Right atrium auricular region (tissue), 2 donors: ENCODE results near the gene NPC1. TPM values are rescaled to one million over a fixed set of nuclear protein-coding genes. Genes with fewer than 3 reads are reported as not detected.

ENCODE experiments used
- DNase-seq: peaks from one replicate; pipeline ENCODE4 v3.0.0-alpha.2; 2019; ENCODE audit warnings: low spot score
- H3K27ac ChIP-seq, 2 donors: fragments of 200-600 bp; sonication (generic); 1 replicate in 1 of 2; 2 replicates in 1 of 2; pipeline ENCODE4 v1.5.1; 2016 to 2019
- H3K27me3 ChIP-seq, 2 donors: fragments of 200-600 bp; sonication (generic); one replicate each; pipeline versions ENCODE4 v1.5.1 to v1.6.0; 2017 to 2019
- H3K36me3 ChIP-seq: fragments of 200-600 bp; sonication (generic); one replicate; pipeline ENCODE4 v1.5.1; 2016
- H3K4me1 ChIP-seq, 2 donors: fragments of 200-600 bp; sonication (generic); one replicate each; pipeline versions ENCODE4 v1.5.1 to v1.6.0; 2017 to 2019
- H3K4me3 ChIP-seq, 2 donors: fragments of 200-600 bp; sonication (generic); 1 replicate in 1 of 2; 2 replicates in 1 of 2; pipeline ENCODE4 v1.5.1; 2017 to 2019; ENCODE audit warnings: mild to moderate bottlenecking in 1 of 2, moderate library complexity in 1 of 2
- H3K9me3 ChIP-seq, 2 donors: fragments of 200-600 bp; sonication (generic); one replicate each; pipeline ENCODE4 v1.5.1; 2019
- total RNA-seq, 2 donors: library from RNA; depleted of rRNA; stranded (reverse); fragments of >200 nt; gene quantifications; one replicate each; pipeline ENCODE4 v1.1.0, GENCODE V29; 2016
- TF ChIP-seq, protein P1 (sequence below), 2 donors: fragments of 200-600 bp; sonication (generic); IDR thresholded peaks; one replicate each; pipeline ENCODE4 v1.5.1; 2019; ENCODE audit warnings: antibody characterized with exemption in 2 of 2

The NPC1 gene
- total RNA-seq = 10 to 100 TPM; 16.2 to 26.4 TPM

DNA sequence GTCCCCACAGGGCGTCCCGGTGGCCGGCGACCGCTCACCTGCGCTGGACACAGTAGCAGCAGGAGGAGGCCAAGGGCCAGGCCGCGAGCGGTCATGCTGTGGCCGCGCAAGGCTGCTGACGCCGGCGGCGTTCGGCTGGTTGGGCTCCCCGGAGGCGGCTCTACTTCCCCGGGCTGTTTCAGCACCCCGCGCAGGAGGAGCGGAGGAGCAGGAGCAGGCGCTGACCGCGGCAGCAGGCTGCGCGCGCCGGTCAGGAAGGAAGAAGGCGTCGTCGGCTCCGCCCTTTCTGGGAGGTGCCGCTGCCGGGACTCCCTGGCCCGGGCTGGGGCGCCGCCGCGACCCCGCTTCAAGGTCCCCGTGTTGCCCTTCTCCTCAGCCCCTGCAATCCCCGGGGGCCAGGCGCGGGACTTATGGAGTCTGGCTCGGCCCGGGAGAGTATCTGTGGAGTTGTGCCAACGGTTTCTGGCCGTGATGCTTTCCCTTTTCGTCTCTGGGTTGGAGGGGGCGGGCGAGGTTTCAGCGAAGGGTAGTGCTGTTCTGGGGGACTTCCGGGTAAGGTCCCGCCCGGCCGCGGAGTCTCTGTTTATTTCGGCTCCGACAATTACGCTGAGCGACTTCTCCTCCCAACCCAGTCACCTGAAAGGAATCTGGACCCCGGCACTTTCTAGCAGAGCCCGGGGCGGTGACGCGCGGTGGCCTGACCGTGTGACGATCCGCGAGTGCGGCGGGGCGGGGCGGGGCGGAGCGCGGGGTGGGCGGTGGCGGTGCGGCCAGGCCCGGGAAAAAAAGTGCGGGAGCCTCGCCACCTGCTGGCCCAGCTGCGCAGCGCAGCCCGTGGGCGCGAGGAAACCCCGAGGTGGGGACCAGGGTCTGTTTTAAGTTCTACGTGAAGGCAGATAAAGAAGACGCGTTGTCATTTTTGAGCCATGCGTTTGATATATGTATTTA is at the start of gene NPC1:
NPC1 (minus strand) TSS at position 258 of the 948 bp plus-strand sequence; CDS start at position 95, 163 bp downstream.
- Histone ChIP-seq H3K4me3 (peak within 1 kb of the TSS; percentile 77 to 87), H3K4me1 (peaks cover 0 to 28% of the 10 kb centered on the region in 2 donors)
- DNase-seq = peak; percentile 95

DNA sequence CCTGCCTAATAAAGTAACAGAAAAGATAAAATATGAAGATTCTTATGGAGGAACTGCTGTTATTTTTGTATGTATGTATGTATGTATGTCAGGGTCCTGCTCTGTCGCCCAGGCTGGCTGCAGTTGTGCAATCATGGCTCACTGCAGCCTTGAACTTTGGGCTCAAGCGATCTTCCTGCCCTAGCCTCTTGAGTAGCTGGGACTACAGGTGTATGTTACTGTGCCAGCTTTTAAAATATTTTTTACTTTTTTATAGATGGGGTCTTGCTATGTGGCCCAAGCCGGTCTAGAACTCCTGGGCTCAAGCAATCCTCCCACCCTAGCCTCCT is 49.7 kb upstream of the NPC1 start:
- Histone ChIP-seq H3K36me3 (no peaks in the 10 kb centered on the region), H3K4me1 (no peaks in the 10 kb centered on the region), H3K27ac (no peak overlapping the region), H3K9me3 (no peaks in the 10 kb centered on the region), H3K4me3 (no peak overlapping the region), H3K27me3 (no peaks in the 10 kb centered on the region)
- DNase-seq = no peak
- TF ChIP-seq, protein P1, sequence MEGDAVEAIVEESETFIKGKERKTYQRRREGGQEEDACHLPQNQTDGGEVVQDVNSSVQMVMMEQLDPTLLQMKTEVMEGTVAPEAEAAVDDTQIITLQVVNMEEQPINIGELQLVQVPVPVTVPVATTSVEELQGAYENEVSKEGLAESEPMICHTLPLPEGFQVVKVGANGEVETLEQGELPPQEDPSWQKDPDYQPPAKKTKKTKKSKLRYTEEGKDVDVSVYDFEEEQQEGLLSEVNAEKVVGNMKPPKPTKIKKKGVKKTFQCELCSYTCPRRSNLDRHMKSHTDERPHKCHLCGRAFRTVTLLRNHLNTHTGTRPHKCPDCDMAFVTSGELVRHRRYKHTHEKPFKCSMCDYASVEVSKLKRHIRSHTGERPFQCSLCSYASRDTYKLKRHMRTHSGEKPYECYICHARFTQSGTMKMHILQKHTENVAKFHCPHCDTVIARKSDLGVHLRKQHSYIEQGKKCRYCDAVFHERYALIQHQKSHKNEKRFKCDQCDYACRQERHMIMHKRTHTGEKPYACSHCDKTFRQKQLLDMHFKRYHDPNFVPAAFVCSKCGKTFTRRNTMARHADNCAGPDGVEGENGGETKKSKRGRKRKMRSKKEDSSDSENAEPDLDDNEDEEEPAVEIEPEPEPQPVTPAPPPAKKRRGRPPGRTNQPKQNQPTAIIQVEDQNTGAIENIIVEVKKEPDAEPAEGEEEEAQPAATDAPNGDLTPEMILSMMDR (IDR thresholded peaks at IDR 0.05) = no peak

More for the DNA sequence above, at the start of gene NPC1:
- no peaks in the 10 kb centered on the region for H3K36me3 ChIP-seq
- H3K9me3 ChIP-seq = no peaks in the 10 kb centered on the region
- H3K27me3 ChIP-seq = no peaks in the 10 kb centered on the region
- peak within 1 kb of the TSS; percentile 99 to 100 for H3K27ac ChIP-seq
- TF ChIP-seq, protein P1 (IDR thresholded peaks at IDR 0.05) = peak; percentile 94 to 97

DNA sequence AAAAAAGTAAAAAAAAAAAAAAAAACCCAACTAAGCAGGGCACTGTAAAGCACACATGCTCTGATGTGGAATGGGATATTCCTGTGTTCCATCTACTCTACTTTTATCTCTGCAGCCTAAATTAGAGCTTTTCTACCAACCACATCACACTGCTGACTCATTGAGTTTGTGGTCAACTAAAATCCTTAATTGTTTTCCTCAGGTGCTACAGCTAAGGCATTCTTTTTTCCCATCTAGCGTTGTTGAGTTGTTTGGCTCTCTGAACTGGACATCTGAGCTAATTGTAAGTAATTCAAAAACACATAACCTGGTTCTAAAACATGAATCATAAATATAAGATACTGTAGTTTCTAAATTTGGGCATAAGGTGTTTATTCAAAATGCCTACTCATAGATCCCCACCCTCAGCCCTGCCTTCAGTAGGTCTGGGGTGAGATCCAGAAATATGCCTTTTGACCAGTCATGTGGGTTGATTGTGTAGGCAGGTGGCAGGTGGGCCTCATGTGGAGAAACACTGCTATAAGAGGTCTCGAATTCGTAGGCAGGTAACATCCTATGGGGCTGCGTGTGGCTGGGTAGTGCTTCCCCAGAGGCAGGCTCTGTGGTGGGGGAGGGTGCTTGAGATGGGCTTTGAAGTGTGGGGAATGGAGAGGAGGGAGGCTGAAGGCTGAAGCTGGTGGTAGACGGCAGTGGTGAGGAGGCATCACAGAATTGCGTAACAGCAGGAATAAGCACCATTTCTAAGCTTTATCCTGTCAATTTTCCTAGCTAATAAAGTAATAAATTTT is 49.2 kb upstream of the NPC1 start:
- Histone ChIP-seq H3K36me3 (no peaks in the 10 kb centered on the region), H3K27me3 (no peaks in the 10 kb centered on the region), H3K9me3 (no peaks in the 10 kb centered on the region), H3K27ac (no peak overlapping the region), H3K4me1 (no peaks in the 10 kb centered on the region), H3K4me3 (no peak overlapping the region)
- DNase-seq = no peak
- TF ChIP-seq, protein P1 (IDR thresholded peaks at IDR 0.05) = no peak

DNA sequence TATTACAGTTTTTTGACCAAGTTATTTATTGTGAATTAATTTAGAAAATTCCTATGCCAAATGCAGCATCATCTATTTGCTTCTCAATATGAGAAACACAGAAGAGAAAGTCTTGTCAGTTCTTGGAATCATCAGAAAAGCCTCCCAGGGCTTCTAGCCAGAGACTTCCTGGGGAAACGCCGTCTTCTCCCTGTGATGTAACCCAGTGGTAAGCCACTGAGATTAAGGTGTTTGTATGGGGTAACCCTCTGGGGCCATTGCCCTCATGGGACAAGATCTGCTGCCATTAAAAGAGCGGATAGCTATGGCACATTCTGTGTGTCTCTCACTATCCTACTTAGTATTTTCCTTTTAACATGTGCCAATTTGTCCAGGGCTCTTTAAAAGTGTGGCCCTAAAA is 48.4 kb upstream of the NPC1 start:
- no peak for DNase-seq
- Histone ChIP-seq H3K4me3 (no peak overlapping the region), H3K36me3 (no peaks in the 10 kb centered on the region), H3K9me3 (no peaks in the 10 kb centered on the region), H3K4me1 (no peaks in the 10 kb centered on the region), H3K27ac (no peak overlapping the region), H3K27me3 (no peaks in the 10 kb centered on the region)
- TF ChIP-seq, protein P1 (IDR thresholded peaks at IDR 0.05) = no peak

DNA sequence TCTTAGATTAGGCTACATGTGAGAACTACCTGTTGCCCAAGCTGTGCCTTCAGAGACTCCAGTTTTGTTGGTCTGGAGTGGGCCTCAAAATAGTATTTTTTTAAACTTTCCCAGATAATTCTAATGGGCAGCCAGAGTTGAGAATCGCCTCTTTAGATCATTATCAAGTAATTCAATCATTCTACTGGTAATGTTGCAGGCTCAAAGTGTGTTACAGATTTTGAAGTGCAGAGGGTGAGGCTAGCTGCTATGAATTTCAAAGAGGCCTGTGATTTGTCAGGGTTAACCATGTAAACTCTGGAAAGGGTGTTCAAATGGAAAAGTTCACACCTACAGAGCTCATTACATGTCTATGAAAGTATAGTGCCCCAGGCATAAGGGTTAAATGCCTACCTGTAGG is 46.3 kb upstream of the NPC1 start:
- no peaks in the 10 kb centered on the region for H3K36me3 ChIP-seq
- no peaks in the 10 kb centered on the region for H3K9me3 ChIP-seq
- H3K4me3 ChIP-seq = no peak overlapping the region
- no peaks in the 10 kb centered on the region for H3K4me1 ChIP-seq
- H3K27ac ChIP-seq = no peak overlapping the region
- TF ChIP-seq, protein P1 (IDR thresholded peaks at IDR 0.05) = no peak
- H3K27me3 ChIP-seq = no peaks in the 10 kb centered on the region
- no peak for DNase-seq
